Fibroblast of lung (primary cell): ENCODE measurements around the gene TNFRSF11A.

Experiments
- EZH2 ChIP-seq: IDR thresholded peaks from 2 replicates; pipeline ENCODE4 v1.5.1; 2012; ENCODE audit warnings: low read length, control low read depth, mild to moderate bottlenecking; ENCODE audit errors: missing control alignments
- TF ChIP-seq, protein P1 (sequence below), 2 donors: IDR thresholded peaks in 1 of 2; conservative IDR thresholded peaks in 1 of 2; 1 replicate in 1 of 2; 2 replicates in 1 of 2; pipeline ENCODE4 v1.5.1; 2011 to 2012; ENCODE audit warnings: low read length in 2 of 2, control low read depth in 1 of 2, inconsistent platforms in 1 of 2, low read depth in 1 of 2, mild to moderate bottlenecking in 1 of 2

DNA sequence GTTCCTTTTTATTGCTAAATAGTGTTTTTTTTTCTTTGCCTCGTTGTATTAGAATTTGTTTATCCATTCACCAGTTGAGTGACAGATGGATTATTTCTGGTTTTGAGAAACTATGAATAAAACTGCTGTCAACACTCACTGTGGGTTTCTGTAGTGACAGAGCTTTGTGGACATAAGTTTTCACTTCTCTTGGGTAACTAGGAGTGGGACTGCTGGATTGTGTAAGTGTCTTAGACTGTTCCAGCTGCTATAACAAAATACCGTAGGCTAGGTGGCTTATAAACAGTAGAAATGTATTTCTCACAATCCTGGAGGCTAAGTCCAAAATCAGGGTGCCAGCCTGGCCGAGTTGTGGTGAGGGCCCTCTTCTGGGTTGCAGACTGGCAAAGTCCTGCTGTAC is 71.9 kb downstream of the TNFRSF11A start:
- TF ChIP-seq, protein P1, sequence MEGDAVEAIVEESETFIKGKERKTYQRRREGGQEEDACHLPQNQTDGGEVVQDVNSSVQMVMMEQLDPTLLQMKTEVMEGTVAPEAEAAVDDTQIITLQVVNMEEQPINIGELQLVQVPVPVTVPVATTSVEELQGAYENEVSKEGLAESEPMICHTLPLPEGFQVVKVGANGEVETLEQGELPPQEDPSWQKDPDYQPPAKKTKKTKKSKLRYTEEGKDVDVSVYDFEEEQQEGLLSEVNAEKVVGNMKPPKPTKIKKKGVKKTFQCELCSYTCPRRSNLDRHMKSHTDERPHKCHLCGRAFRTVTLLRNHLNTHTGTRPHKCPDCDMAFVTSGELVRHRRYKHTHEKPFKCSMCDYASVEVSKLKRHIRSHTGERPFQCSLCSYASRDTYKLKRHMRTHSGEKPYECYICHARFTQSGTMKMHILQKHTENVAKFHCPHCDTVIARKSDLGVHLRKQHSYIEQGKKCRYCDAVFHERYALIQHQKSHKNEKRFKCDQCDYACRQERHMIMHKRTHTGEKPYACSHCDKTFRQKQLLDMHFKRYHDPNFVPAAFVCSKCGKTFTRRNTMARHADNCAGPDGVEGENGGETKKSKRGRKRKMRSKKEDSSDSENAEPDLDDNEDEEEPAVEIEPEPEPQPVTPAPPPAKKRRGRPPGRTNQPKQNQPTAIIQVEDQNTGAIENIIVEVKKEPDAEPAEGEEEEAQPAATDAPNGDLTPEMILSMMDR (conservative IDR thresholded peaks at IDR 0.05 in 1 of 2, IDR thresholded peaks at IDR 0.05 in 1 of 2; ENCODE audit: low read depth in 1 of 2, low read length in 2 of 2), result no peak
- TF ChIP-seq EZH2, result no peak
